Activated CD8-positive, alpha-beta memory T cell treated with anti-CD3 and anti-CD28 coated beads, Interleukin-2, amount 10 ng/mL, durations not matched to agents 7 days and 5 days (primary cell): ENCODE data around the gene RDH8. TPM values are rescaled to one million over a fixed set of nuclear protein-coding genes. Genes with fewer than 3 reads are reported as not detected.
A peak's percentile ranks its signal among the peaks of the same experiment; 100 is the strongest.

Source experiments
- ATAC-seq: fragments of 150-1000 bp; cut with Tn5 transposase; one replicate; pipeline ENCODE4 v1.10.0; 2021; ENCODE audit warnings: moderate library complexity
- CTCF ChIA-PET: fragments of 350-600 bp; sonication (Branson Sonifier 250); formaldehyde crosslinking; loops from one replicate; lab custom pipeline; 2021; ENCODE audit warnings: antibody characterized with exemption; lab: Charles Lee
- DNase-seq: peaks from one replicate; pipeline ENCODE4 v3.0.0-alpha.2; 2020
- H3K27ac Mint-ChIP-seq: one replicate; pipeline ENCODE4 v1.8.0; 2021; ENCODE audit warnings: mild to moderate bottlenecking, mixed read lengths
- H3K27me3 Mint-ChIP-seq: one replicate; pipeline ENCODE4 v1.8.0; 2021; ENCODE audit warnings: mixed read lengths
- H3K36me3 Mint-ChIP-seq: one replicate; pipeline ENCODE4 v1.8.0; 2021; ENCODE audit warnings: mild to moderate bottlenecking, mixed read lengths
- H3K4me1 Mint-ChIP-seq: one replicate; pipeline ENCODE4 v1.8.0; 2021; ENCODE audit warnings: mixed read lengths
- H3K4me3 Mint-ChIP-seq: one replicate; pipeline ENCODE4 v1.8.0; 2021; ENCODE audit warnings: mild to moderate bottlenecking, moderate library complexity, mixed read lengths
- H3K9me3 Mint-ChIP-seq: one replicate; pipeline ENCODE4 v1.8.0; 2022; ENCODE audit warnings: low read depth, mixed read lengths
- microRNA-seq: library from miRNA; unstranded; fragments of <30 nt; microRNA quantifications from one replicate; pipeline ENCODE4 v1.2.0, GENCODE V29; 2022
- total RNA-seq, 2 experiments: library from RNA; stranded (reverse); gene quantifications; one replicate each; pipeline ENCODE4 v1.2.3, GENCODE V29; 2021

RDH8 gene
- total RNA-seq, 2 experiments from 2014 or later = not detected

GRCh38 chr19:10068205-10068604 is 54.9 kb downstream of the RDH8 start:
- Mint-ChIP-seq H3K4me1 (peaks cover 10% of the 10 kb centered on the region), H3K4me3 (no peak overlapping the region), H3K27ac (no peak overlapping the region), H3K36me3 (no peaks in the 10 kb centered on the region), H3K9me3 (no peaks in the 10 kb centered on the region), H3K27me3 (peaks cover 11% of the 10 kb centered on the region)
- CTCF ChIA-PET = no interaction called here
- ATAC-seq (peak; percentile 61), DNase-seq (peak; percentile 56)

DNA sequence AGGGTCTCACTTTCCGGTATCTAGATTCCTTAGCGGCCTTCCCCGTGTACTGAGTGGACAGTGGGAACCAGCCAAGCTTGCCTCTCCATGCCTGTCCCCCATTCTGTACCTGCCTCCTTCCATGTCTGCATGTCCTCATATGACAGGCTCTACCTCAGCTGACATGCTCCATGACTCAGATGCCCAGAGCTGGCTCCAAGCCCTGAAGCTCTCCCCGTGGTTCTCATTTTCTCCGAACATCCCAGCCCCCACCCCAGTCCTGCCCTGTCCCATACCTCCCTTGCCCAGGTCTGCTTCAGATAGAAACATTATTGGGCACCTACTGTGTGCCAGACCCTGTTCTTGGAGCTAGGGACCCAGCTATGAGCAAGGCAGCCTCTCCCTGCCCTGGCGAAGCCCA is 55.8 kb downstream of the RDH8 start:
- Mint-ChIP-seq H3K27me3 (peaks cover 7% of the 10 kb centered on the region), H3K4me1 (peaks cover 10% of the 10 kb centered on the region), H3K4me3 (no peak overlapping the region), H3K27ac (no peak overlapping the region), H3K36me3 (no peaks in the 10 kb centered on the region), H3K9me3 (peaks cover under 1% of the 10 kb centered on the region)
- no peak for ATAC-seq
- DNase-seq = no peak
- CTCF ChIA-PET = interaction anchor here (0.8 to 1.3 kb wide), 2 partner anchors 41 to 69 kb away, joined by 3 to 4 read pairs; no protein-coding TSS in a partner anchor

- Mint-ChIP-seq H3K36me3 (no peaks in the 10 kb centered on the region), H3K4me1 (peaks cover 10% of the 10 kb centered on the region), H3K27me3 (peaks cover 3% of the 10 kb centered on the region), H3K9me3 (peaks cover 2% of the 10 kb centered on the region), H3K27ac (no peak overlapping the region), H3K4me3 (no peak overlapping the region)
- no peak for DNase-seq
- CTCF ChIA-PET = no interaction called here
- no peak for ATAC-seq
These were observed 57.6 kb downstream of the RDH8 start for GRCh38 chr19:10070730-10071446.

Small RNA genes lying within 50 kb of the gene (microRNA-seq; reads per million reads assigned to microRNA genes)
- not detected for gene MIR5589

Other genes with a start within 250 kb of the RDH8 start
- gene ZNF846, start 244.7 kb upstream of the RDH8 start, total RNA-seq = 1 to 10 TPM; 6.0 to 9.6 TPM
- 10 to 100 TPM; 27.3 to 30.8 TPM for gene FBXL12, start 194.4 kb upstream of the RDH8 start, total RNA-seq
- 100 to 1,000 TPM; 354 to 362 TPM for gene UBL5, start 185.6 kb upstream of the RDH8 start, total RNA-seq
- gene PIN1, start 178.2 kb upstream of the RDH8 start, total RNA-seq = 100 to 1,000 TPM; 103 to 116 TPM
- 1 to 10 TPM; 3.4 to 5.1 TPM for gene OLFM2, start 77.0 kb upstream of the RDH8 start, total RNA-seq
- gene COL5A3, start 3.0 kb upstream of the RDH8 start, total RNA-seq = under 1 TPM in 1 of 2 experiments, not detected in 1; 0.09 TPM
- 100 to 1,000 TPM in 1 of 2 experiments, 10 to 100 TPM in 1; 95.3 to 146 TPM for gene SHFL, start 72.8 kb downstream of the RDH8 start, total RNA-seq
- 1 to 10 TPM; 2.7 to 3.3 TPM for gene ANGPTL6, start 89.2 kb downstream of the RDH8 start, total RNA-seq
- 100 to 1,000 TPM in 1 of 2 experiments, 10 to 100 TPM in 1; 98.5 to 115 TPM for gene PPAN, start 92.9 kb downstream of the RDH8 start, total RNA-seq
- 10 to 100 TPM; 36.0 to 43.7 TPM for gene P2RY11, start 98.2 kb downstream of the RDH8 start, total RNA-seq
- 100 to 1,000 TPM; 216 to 256 TPM for gene EIF3G, start 106.4 kb downstream of the RDH8 start, total RNA-seq
- 100 to 1,000 TPM; 433 to 500 TPM for gene DNMT1, start 181.5 kb downstream of the RDH8 start, total RNA-seq
- gene S1PR2, start 217.8 kb downstream of the RDH8 start, total RNA-seq = 1 to 10 TPM; 6.1 to 8.5 TPM
- 100 to 1,000 TPM in 1 of 2 experiments, 10 to 100 TPM in 1; 85.4 to 112 TPM for gene MRPL4, start 238.7 kb downstream of the RDH8 start, total RNA-seq